Erythroblast (primary cell): ENCODE measurements around the gene ELF2.

ENCODE experiments used
- GATA1 ChIP-seq: IDR thresholded peaks from 2 replicates; pipeline ENCODE4 v1.6.1; 2011; ENCODE audit warnings: low read depth, mild to moderate bottlenecking, control low read depth, low read length, moderate library complexity
- POLR2A ChIP-seq: IDR thresholded peaks from 2 replicates; pipeline ENCODE4 v1.6.1; 2011; ENCODE audit warnings: mild to moderate bottlenecking, low read length

DNA sequence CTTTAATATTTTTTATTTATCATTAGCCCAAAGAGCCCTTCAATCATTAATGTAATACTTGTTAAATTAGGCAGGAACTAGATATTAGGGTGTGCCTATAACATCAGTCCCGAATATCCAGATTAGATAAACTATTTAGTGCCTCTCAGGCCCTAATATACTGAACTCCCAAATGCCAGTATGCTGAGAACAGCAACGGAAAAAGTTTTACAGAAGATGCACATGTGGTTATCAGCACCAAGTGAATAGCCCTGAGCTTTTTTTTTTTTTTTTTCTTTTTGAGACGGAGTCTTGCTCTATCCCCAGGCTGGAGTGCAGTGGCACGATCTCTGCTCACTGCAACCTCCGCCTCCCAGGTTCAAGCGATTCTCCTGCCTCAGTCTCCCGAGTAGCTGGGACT lies 13.0 kb upstream of the ELF2 start:
- TF ChIP-seq POLR2A, result no peak
- TF ChIP-seq GATA1, result no peak
